ENCODE measurements around the gene ADAMTS8.

The ADAMTS8 gene, protein sequence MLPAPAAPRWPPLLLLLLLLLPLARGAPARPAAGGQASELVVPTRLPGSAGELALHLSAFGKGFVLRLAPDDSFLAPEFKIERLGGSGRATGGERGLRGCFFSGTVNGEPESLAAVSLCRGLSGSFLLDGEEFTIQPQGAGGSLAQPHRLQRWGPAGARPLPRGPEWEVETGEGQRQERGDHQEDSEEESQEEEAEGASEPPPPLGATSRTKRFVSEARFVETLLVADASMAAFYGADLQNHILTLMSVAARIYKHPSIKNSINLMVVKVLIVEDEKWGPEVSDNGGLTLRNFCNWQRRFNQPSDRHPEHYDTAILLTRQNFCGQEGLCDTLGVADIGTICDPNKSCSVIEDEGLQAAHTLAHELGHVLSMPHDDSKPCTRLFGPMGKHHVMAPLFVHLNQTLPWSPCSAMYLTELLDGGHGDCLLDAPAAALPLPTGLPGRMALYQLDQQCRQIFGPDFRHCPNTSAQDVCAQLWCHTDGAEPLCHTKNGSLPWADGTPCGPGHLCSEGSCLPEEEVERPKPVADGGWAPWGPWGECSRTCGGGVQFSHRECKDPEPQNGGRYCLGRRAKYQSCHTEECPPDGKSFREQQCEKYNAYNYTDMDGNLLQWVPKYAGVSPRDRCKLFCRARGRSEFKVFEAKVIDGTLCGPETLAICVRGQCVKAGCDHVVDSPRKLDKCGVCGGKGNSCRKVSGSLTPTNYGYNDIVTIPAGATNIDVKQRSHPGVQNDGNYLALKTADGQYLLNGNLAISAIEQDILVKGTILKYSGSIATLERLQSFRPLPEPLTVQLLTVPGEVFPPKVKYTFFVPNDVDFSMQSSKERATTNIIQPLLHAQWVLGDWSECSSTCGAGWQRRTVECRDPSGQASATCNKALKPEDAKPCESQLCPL

DNA sequence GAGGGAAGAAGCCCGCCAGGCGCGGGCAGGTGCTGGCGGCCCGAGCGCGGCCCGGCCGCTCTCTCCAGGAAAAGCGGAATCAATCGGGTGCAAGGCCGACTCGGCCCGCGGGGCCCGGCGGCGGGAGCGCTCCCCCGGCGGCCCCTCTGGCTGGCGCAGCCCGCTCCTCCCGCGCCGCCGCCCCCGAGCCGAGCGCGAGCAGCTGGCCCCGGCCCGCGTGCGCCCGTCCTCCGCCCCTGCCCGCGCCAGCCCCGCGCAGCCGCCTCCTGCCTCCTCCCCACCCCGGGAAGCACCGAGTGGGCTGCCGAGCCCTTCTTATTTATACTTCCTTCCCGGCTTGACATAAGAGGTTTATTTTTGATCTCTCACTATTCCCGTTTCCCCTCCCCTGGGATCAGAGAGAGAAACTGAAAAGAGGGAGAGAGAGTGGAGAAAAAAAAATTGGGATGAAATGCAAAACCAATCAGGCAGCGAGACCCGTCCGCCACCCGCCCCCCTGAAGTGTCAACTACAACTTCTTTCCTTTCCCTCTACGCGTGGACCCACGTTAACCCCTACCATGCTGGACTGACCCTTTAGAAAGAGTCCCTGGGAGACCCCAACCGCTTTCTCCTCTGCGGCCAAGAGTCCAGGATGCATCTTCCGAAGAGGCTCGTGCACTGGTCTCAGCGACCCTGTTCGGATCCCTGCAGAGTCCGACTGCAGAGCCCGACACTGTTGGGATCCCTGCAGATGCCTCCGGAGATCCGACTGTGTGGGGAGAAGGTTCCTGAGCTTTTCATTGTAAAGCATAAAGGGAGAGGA is at the start of gene ADAMTS8:
Gene ADAMTS8, minus strand, starts transcription at position 294 of the 804 bp plus-strand sequence. CDS start 323 bp downstream, outside the sequence.
- FAIRE-seq, result no peak

DNA sequence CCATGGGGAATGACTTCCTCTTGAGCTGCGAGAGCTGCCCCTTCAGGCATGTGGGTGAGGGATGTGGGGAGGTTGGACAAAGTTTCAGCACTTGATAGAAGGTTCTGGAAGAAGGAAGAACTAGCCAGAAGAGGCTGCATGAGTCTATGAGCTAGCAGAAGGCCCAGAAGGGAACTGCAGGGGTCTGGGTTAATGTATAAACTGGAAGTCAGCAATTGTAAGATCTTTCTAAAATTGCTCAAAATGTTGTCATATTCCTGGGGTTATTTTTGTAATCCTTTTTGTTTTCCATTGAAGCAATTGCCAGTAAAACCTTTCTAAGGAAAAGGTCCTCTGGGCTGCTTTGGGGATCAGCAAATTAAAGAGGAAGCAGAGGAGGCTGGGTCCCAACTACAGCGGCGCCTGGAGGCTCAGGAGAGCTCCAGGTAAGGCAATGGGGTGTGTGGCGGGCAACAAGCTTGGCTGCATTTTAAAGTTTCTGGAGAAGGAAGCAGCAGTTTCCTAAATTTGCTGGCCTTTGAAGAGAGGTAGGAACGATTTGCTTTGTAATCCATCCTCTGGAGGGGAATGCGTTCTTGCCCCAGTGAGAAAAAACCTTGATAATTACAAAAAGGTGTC is 49.3 kb upstream of the ADAMTS8 start:
- no peak for FAIRE-seq

DNA sequence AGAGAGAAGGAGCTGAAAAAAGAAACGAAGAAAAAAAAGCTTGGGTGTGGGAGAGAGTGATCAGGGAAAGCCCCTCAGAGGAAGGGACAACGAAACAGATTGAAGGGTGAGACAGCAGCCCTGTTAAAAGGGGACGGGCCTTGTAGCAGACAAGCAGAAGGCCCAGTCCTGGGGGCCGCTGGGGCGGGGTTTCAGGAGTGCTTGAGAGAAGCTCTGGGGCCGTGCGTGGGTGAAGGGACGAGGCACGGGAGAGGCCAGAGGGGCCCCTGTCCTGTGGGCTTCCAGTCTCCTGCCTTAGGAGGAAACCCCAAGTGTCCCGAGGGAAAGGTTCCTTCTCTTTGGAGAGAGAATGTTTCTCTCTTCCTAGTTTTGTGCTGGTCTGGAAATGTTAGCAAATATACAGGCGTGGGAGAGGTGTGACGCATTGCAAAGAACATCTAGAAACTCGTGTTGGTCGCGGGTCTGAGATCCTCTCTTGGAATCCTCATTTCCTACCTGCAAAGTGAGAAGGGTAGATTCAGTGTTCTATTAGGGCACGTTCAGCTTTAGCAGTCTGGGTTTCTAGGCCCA is 48.6 kb upstream of the ADAMTS8 start:
- FAIRE-seq, result no peak

DNA sequence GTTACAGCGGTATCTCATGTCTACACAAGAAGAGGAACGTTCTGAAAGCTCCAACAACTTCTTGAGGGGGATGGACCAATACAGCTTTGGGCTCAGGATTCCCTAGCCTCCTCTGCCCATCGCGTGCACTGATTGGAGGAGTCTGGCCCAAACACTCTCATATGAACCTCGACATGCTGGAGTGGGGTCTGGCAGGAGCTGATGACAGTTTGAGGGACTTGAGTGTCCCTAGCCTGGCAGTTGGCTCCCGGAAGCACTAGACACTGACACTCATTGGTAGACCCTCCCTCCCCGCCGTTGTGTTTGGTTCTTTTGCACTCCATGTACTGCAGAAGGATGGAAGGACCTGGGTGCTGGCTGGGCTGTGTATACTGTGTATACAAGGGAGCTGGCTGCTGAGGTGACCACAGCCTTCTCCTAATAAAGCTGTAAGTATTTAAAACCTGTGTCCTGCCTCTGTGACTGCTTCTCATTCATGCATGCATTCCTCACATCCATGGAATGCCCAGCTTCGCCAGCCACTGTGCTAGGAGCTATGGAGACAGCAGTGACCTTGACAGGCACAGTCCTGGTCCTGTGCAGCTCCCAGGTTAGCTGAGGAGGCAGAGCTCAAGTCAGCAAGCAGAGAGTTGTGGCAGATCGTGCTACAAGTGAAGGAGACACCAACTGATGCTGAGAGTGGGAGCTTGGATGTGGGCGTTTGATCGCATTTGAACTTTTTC is 48.0 kb upstream of the ADAMTS8 start:
- FAIRE-seq, result no peak

DNA sequence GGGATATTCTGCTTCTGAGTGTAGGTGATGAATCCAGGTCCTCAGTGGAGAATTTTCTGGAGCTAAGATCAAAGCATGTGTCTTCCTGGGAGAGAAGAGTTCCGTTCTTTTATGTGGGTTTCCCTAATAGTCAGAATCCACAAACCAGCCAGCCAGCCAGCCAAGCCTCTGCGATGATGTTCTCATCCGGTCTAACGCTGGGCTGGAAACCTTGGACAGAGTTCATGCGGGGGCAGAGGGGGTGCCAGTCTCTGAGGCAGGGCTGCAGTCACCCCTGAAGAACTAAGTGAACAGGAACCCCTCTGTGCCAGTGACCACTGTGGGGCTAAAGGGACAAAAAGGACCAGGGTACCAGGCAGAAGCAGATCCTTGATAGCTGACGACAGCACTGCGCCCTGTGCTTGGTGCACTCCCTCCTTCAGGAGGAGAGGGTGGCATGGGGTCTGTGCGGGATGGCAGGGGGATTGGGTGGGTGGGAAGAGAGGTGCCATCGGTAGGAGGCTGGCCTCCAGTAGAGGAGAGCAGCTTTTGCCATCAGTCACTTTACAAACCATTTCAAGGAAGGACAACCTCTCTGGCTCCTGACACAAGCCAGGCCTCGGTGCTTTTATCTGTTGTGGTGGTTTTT is 47.1 kb upstream of the ADAMTS8 start:
- no peak for FAIRE-seq

DNA sequence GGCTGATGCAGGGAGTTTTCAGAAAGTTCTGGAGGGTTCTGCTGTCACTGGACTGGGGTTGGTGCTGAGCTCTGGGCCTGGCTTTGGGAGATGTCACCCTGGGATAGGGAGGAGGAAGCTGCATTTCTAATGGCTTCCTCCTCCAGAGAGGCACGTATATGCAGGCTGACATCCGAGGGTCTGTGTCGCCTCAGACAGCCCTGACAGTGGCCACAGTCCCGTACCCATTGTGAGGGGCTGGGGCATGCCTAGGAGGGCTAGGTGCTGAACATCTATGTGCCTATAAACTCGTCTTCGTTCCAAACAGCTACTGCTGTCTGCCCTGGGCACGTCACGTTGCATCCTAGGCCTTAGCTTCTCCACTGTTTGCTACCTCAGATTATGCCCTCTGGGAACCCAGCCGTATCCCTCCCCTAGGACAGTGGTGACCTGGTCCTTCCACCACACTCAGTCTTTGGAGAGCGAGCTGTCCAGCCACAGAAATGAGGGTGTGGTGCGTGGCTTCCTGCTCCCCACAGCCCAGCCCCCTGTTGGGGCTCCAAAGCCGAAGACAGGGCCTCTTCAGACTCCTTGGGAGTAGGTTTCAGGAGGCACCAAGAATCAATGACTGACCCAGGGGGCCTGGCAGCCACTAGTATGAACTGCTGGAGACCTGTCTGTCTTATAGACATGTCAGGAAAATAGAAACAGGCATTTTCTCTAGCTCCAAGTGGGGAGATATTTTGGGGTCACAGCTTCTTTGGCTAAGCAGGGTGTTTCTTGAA is 46.4 kb upstream of the ADAMTS8 start:
- no peak for FAIRE-seq

DNA sequence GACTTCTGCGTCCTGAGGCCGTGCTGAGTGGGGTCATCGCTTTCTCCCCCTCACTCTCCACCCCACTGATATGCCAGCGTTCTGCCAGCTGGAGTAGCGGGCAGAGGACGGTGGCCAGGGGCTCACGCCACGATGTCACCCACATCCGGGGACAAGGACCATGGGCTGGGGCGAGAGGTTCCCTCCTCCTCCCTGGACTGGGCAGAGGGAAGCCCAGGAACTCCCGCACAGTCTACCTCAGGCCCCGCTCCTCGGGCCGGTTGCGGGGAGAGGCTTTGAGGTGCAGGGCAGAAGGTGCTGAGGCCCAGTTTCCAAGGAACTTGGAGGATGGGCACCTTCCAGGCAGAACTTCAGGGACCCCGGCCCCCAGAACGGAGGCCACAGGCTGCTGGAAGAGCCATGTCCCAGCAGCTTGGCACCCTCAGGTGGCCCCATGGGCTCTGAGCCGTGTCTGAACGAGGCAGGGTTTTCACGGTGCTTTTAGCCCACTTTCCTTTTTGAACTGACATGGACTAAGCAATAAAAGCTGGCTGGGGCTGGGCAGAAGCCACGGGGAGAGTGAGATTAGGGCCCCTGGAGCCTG is 45.5 kb upstream of the ADAMTS8 start:
- FAIRE-seq, result no peak

DNA sequence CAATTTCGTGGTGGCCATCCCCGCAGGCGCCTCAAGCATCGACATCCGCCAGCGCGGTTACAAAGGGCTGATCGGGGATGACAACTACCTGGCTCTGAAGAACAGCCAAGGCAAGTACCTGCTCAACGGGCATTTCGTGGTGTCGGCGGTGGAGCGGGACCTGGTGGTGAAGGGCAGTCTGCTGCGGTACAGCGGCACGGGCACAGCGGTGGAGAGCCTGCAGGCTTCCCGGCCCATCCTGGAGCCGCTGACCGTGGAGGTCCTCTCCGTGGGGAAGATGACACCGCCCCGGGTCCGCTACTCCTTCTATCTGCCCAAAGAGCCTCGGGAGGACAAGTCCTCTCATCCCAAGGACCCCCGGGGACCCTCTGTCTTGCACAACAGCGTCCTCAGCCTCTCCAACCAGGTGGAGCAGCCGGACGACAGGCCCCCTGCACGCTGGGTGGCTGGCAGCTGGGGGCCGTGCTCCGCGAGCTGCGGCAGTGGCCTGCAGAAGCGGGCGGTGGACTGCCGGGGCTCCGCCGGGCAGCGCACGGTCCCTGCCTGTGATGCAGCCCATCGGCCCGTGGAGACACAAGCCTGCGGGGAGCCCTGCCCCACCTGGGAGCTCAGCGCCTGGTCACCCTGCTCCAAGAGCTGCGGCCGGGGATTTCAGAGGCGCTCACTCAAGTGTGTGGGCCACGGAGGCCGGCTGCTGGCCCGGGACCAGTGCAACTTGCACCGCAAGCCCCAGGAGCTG is 44.8 kb upstream of the ADAMTS8 start:
- no peak for FAIRE-seq

DNA sequence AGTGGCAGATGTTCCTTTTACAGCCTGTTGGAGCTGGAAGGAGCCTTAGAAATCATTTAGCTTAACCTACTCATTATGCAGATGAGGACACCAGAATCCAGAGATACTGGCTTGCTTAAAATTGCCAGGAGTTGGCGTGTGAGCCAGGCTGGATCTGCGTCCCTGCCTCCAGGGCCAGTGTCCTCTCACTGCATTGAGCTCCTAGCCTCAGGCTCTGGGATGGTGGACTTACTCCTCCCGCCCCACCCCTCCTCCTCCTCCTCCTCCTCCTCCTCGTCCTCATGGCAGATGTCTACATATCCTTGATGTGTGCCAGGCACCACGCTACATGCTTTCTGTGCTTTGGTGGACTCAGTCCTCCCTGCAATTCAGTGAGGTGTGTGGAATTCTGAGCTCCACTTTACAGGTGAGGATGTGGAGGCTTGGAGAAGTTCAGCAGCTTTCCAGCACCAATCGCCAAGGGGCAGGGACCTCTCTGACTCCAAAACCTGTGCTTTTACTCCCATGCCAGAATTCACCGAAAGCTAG is 44.1 kb upstream of the ADAMTS8 start:
- no peak for FAIRE-seq

DNA sequence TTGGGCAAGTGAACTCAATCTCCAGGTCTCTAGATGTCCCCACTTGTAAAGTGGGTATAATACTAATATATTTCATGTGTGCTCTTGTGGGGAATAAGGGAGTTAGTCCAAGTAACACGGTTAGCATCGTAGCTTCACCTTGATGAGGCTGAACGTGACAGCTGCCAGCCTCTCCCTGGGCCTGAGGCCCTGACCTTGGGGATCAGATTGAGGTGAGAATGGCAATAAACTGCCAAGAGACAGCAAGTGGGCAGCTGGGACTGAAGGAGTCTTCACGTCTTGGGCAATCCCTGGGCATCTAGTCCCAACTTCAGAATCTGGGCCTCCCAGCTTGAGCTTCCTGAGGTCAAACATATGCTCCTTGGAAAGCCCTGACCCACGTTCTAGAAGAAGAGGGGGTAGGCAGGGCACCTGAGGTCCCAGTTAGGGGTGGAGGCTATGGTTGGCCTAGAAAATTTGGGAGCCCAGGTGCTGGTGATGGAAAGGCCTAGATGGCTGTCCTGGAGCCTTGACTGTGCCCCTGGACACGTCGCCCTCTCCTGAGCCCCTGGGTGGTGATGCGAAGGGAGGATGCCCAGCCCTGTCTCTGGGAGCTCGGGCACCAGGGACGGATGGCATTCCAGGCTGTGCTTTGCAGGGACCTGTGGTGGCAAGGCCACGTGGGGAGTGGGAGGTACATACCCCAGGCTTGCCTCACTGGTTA is 43.5 kb upstream of the ADAMTS8 start:
- no peak for FAIRE-seq

DNA sequence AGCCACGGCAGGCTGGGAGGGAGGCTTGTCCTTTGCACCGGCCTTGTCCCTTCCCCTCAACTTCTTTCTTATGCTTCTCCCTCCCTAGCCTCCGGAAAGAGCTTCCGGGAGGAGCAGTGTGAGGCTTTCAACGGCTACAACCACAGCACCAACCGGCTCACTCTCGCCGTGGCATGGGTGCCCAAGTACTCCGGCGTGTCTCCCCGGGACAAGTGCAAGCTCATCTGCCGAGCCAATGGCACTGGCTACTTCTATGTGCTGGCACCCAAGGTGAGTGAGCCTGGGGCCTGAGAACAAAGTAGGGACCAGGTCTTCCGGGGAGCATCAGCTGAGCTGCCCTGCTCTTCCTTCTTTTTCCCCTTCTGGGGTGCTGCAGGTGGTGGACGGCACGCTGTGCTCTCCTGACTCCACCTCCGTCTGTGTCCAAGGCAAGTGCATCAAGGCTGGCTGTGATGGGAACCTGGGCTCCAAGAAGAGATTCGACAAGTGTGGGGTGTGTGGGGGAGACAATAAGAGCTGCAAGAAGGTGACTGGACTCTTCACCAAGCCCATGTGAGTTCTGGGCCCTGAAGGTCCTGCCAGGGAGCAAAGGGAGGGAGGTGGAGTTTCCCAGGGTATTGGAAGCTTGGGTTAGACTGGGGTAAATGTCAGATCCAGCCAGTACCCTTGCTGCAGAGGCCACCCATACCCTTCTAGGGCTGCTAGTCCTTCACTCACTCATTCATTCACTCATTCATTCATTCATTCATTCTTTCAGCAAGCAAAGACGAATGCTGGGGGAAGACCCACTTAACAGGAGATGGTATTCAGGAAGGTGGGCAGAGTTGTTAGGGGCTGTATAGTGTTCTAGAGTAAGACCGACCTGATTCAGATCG is 42.7 kb upstream of the ADAMTS8 start:
- no peak for FAIRE-seq

DNA sequence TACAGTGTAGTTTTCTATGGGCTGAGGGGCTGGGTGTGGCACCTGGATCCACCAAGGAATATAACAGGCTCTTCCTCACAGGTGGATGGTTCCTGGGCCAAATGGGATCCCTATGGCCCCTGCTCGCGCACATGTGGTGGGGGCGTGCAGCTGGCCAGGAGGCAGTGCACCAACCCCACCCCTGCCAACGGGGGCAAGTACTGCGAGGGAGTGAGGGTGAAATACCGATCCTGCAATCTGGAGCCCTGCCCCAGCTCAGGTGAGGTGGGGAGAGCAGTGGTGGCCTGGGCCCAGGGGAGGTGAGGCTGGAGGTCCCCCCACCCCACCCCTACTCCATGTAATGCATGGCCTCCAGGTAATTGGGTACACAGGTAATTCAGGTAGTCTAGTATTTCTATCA is 40.8 kb upstream of the ADAMTS8 start:
- no peak for FAIRE-seq

DNA sequence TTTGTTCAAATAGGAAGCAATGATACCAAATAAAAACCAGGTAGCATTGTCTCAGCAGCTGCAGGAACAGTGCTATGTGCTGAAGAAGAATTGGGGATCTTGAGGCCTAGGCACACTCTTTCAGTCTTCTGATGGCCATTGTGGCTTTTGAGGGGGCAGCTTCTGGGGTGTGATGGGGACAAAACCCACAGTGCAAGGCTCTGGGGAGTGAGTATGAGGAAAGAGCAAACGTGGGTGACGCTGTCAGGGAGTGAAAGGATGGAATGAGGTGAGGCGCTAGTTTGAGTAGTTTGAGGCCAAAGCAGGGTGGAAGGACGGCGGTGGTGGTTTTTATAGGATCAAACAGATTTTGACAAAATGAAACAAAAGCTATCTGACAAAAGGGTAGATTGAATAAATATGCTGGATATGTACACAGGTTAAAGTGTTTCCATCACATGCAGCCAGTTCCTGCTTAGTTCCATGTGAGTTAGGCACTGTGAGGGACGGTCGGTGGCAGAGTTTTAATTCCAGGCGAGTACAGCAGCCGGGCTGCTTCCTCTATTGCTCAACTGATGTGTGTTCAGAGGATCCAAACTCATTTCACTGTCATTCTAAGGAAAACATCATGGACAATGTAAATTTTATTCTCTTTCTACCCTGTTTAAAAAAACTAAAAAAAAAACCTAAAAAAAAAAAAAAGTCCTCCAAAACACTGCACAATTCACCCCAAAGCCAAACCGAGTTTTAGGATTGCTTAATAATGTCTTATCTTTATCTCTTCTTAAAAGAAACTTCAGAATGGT is 38.9 kb upstream of the ADAMTS8 start:
- no peak for FAIRE-seq

DNA sequence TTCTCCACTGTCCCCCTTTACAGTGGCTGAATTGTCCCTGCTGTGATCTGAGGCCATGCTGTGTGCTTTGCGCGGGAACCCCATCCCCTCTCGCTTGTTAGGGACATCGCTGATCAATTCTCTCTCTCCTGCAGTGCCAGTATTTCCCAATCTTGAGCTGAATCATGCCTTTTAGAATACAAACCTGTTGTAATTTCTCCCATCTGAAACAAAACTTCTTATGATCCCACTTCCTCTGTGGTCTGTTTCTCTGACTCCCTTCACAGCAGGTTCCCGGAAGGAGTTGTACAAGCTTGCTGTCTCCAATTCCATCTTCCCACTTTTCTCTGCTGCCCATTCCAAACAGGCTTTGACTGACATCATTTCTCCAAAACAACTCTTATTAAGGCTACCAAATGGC is 36.9 kb upstream of the ADAMTS8 start:
- FAIRE-seq, result no peak

DNA sequence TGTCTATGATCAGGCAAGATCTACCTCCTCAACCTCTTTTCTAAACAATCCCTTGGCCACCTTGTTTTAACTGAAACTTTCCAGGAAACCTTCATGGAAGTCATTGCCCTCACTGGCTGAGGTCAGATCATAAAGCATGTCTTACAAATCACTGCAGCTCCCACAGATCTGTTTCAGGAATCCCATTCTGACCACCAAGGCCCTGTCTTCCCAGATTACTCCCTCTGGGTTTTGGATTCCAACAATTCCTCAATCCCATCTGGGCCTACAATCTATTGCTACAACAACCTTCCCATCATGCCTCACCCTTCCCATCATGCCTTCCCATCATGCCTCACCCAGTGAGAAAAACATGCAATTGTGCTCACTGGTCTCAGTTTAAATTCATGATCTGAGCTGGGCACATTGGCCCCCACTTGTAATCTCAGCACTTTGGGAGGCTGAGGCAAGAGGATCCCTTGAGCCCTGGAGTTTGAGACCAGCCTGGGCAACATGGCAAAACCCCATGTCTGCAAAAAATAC is 35.9 kb upstream of the ADAMTS8 start:
- FAIRE-seq, result no peak

DNA sequence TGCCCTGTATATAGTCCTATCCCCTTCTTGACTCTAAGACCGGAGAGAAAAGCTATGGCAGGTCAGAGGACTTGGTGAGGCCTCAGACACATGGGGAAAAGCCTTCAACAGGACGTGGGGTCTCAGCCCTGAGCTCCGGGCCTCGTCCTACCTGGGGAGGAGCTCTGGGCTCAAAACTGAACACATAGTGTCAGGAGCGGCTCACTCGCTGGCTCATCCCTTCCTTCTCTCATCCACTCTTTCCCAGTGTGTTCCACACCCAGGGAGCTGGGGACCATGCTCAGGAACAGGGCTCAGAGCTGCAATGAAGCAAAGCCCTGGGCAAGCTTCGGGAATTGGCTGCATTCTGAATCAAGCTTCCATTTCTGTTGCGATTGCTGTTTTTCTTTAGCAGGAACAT is 34.5 kb upstream of the ADAMTS8 start:
- FAIRE-seq, result no peak
